Measurements from ENCODE around the gene PCSK6. TPM values are rescaled to one million over a fixed set of nuclear protein-coding genes. Genes with fewer than 3 reads are reported as not detected.

PCSK6 gene
- total RNA-seq, 1 donor from 2014 or later: 1.3 TPM

GRCh38 chr15:101494251-101494796, 4.8 kb upstream of the PCSK6 start:
- no peaks in the 10 kb centered on the region for H4K20me1 ChIP-seq (ENCODE audit: insufficient read depth, low read length)
- Mint-ChIP-seq H3K9me3 (ENCODE audit: unreplicated experiment) (peaks cover 3% of the 10 kb centered on the region), H3K27me3 (ENCODE audit: low read depth, unreplicated experiment) (peaks cover 72% of the 10 kb centered on the region), H3K27ac (ENCODE audit: unreplicated experiment) (no peak overlapping the region), H3K4me3 (ENCODE audit: unreplicated experiment) (no peak overlapping the region), H3K36me3 (ENCODE audit: low read depth, unreplicated experiment) (peaks cover 3% of the 10 kb centered on the region), H3K4me1 (ENCODE audit: low read depth, unreplicated experiment) (peaks cover 4% of the 10 kb centered on the region)
- H3K27ac ChIP-seq (ENCODE audit: low read depth, low read length): no peak overlapping the region
- no peaks in the 10 kb centered on the region for H3K36me3 ChIP-seq (ENCODE audit: insufficient read depth, low read length)
- H3K4me1 ChIP-seq (ENCODE audit: insufficient read depth, low read length): no peaks in the 10 kb centered on the region
- FAIRE-seq (no peak), DNase-seq (ENCODE audit: low read depth) (no peak)
- TF ChIP-seq EZH2 (IDR thresholded peaks at IDR 0.05; ENCODE audit: insufficient read depth, low read length) (no peak), CTCF (IDR thresholded peaks at IDR 0.05; ENCODE audit: insufficient read depth, low read depth, low read length) (no peak)
- no peak overlapping the region for H3K4me2 ChIP-seq (ENCODE audit: low read length)
- no peaks in the 10 kb centered on the region for H3K79me2 ChIP-seq (ENCODE audit: insufficient read depth, low read length)
- no peak overlapping the region for H3K4me3 ChIP-seq (ENCODE audit: insufficient read depth, low read depth, low read length)
- H3K27me3 ChIP-seq (ENCODE audit: insufficient read depth, low read length): peaks cover 17% of the 10 kb centered on the region
- H3K9me3 ChIP-seq (ENCODE audit: insufficient read depth, low read depth, low read length): no peaks in the 10 kb centered on the region
- H2AFZ ChIP-seq (ENCODE audit: low read depth, low read length): no peak overlapping the region
- H3K9ac ChIP-seq (ENCODE audit: low read length): no peak overlapping the region

- Histone ChIP-seq H3K36me3 (ENCODE audit: insufficient read depth, low read length) (no peaks in the 10 kb centered on the region), H4K20me1 (ENCODE audit: insufficient read depth, low read length) (no peaks in the 10 kb centered on the region), H3K79me2 (ENCODE audit: insufficient read depth, low read length) (no peaks in the 10 kb centered on the region), H3K9me3 (ENCODE audit: insufficient read depth, low read depth, low read length) (no peaks in the 10 kb centered on the region), H3K4me3 (ENCODE audit: insufficient read depth, low read depth, low read length) (no peak overlapping the region), H3K4me2 (ENCODE audit: low read length) (no peak overlapping the region), H3K27me3 (ENCODE audit: insufficient read depth, low read length) (peaks cover 24% of the 10 kb centered on the region), H3K27ac (ENCODE audit: low read depth, low read length) (no peak overlapping the region), H3K9ac (ENCODE audit: low read length) (no peak overlapping the region), H2AFZ (ENCODE audit: low read depth, low read length) (no peak overlapping the region), H3K4me1 (ENCODE audit: insufficient read depth, low read length) (no peaks in the 10 kb centered on the region)
- DNase-seq (ENCODE audit: low read depth): no peak
- no peak for FAIRE-seq
- H3K27ac Mint-ChIP-seq (ENCODE audit: unreplicated experiment): no peak overlapping the region
- peaks cover 4% of the 10 kb centered on the region for H3K4me1 Mint-ChIP-seq (ENCODE audit: low read depth, unreplicated experiment)
- H3K4me3 Mint-ChIP-seq (ENCODE audit: unreplicated experiment): no peak overlapping the region
- H3K9me3 Mint-ChIP-seq (ENCODE audit: unreplicated experiment): peaks cover 3% of the 10 kb centered on the region
- TF ChIP-seq CTCF (IDR thresholded peaks at IDR 0.05; ENCODE audit: insufficient read depth, low read depth, low read length) (no peak), EZH2 (IDR thresholded peaks at IDR 0.05; ENCODE audit: insufficient read depth, low read length) (no peak)
- H3K27me3 Mint-ChIP-seq (ENCODE audit: low read depth, unreplicated experiment): peaks cover 65% of the 10 kb centered on the region
- peaks cover 3% of the 10 kb centered on the region for H3K36me3 Mint-ChIP-seq (ENCODE audit: low read depth, unreplicated experiment)
Measured at GRCh38 chr15:101492766-101493692, 3.5 kb upstream of the PCSK6 start.
